NOMO-1 treated with dmso at 0.1 percent for 144 hours (cell line): ENCODE measurements around the gene PSORS1C1.
"Not testable (repeated sequence)": the region's sequence is repeated elsewhere in the genome, so short reads cannot be mapped to it uniquely, and the experiment has no call there.

Source experiments
- DNase-seq: peaks from one replicate; lab custom pipeline; 2025; ENCODE audit not compliant: unreplicated experiment; lab: John Stamatoyannopoulos, UW

The PSORS1C1 gene

GRCh38 chr6:31172973-31173384, 58.4 kb downstream of the PSORS1C1 start:
- DNase-seq, result no peak

- DNase-seq, result no peak
Measured at GRCh38 chr6:31173406-31173805, 58.8 kb downstream of the PSORS1C1 start.

GRCh38 chr6:31174378-31174777, 59.8 kb downstream of the PSORS1C1 start:
- no peak for DNase-seq

- DNase-seq, result no peak
Measured at GRCh38 chr6:31175971-31176370, 61.4 kb downstream of the PSORS1C1 start.

- DNase-seq, result no peak
Measured at GRCh38 chr6:31178143-31179041, 63.8 kb downstream of the PSORS1C1 start.

GRCh38 chr6:31179042-31179386, 64.4 kb downstream of the PSORS1C1 start:
- no peak for DNase-seq

- DNase-seq, result no peak
Measured at GRCh38 chr6:31179896-31180295, 65.3 kb downstream of the PSORS1C1 start.

- no peak for DNase-seq
Measured at GRCh38 chr6:31180500-31180899, 65.9 kb downstream of the PSORS1C1 start.

- DNase-seq, result not testable (repeated sequence)
Measured at GRCh38 chr6:31183287-31183686, 68.7 kb downstream of the PSORS1C1 start.

- DNase-seq, result not testable (repeated sequence)
Measured at GRCh38 chr6:31183859-31184258, 69.3 kb downstream of the PSORS1C1 start.

- DNase-seq, result not testable (repeated sequence)
Measured at GRCh38 chr6:31185695-31186051, 71.1 kb downstream of the PSORS1C1 start.

GRCh38 chr6:31186052-31186734, 71.6 kb downstream of the PSORS1C1 start:
- no peak for DNase-seq

- no peak for DNase-seq
Measured at GRCh38 chr6:31187780-31188194, 73.2 kb downstream of the PSORS1C1 start.

- DNase-seq, result not testable (repeated sequence)
Measured at GRCh38 chr6:31189223-31189622, 74.6 kb downstream of the PSORS1C1 start.
